ENCODE results near the gene NUDT17.

The NUDT17 gene

DNA sequence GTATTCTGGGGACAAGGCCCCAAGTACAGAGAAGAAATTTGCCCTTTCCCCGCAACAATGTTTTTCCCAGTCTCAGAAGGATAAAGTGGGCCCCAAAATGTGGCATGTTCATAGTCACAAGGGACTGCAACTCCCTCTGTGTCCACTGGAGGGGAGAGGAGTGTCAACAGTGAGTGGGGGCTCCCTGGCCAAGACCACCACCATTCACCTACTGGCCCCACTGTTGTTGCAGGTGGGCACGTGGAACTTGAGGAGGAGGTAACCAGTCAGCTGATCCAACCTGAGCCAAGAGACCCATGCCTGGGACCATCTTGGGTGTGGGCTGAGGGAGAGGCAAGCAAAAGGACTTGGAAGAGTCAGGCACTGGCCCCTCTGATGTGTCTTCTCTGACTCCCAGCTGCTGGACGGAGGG lies 777 bp downstream of the NUDT17 start:
- H3K4me3 ChIP-seq (ENCODE audit: low read length in 2 of 2) = peak overlapping the region; percentile 71 to 73
- H3K4me1 ChIP-seq (ENCODE audit: control insufficient read depth in 2 of 2, insufficient read depth in 2 of 2, low read length in 2 of 2) = peaks cover 5 to 13% of the 10 kb centered on the region in 2 donors
- H3K27ac ChIP-seq (ENCODE audit: low read depth in 2 of 2, low read length in 2 of 2) = peak overlapping the region; percentile 30 to 74
- peak overlapping the region; percentile 81 to 82 for H3K9ac ChIP-seq (ENCODE audit: low read depth in 1 of 2, low read length in 2 of 2)
- H3K36me3 ChIP-seq (ENCODE audit: control insufficient read depth in 2 of 2, insufficient read depth in 2 of 2, low read length in 2 of 2) = peaks cover 27 to 41% of the 10 kb centered on the region in 2 donors
- H3K27me3 ChIP-seq (ENCODE audit: control insufficient read depth in 2 of 2, insufficient read depth in 2 of 2, low read length in 2 of 2) = no peaks in the 10 kb centered on the region
- H3K9me3 ChIP-seq (ENCODE audit: control insufficient read depth in 2 of 2, low read length in 2 of 2) = no peaks in the 10 kb centered on the region

DNA sequence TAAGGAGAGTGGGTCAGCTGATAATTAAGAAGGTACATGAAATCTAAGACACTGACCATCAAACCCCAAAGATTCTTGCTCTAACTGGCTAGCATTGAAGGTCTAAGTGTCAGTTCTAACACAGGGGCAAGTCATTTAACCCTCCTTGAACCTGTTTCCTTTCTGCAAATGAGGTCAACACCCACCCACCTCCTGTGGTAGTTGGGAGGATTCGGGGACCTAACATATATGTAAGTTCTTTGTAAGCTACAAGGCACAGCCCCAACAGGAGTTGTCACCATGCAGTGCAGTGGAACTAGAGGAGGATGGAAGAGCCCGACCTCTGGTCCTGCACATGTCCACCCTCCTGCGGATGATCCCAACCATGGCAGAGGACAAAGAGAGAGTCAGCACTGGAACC lies 2.4 kb downstream of the NUDT17 start:
- H3K4me3 ChIP-seq (ENCODE audit: low read length in 2 of 2) = no peak overlapping the region
- peaks cover 5 to 13% of the 10 kb centered on the region in 2 donors for H3K4me1 ChIP-seq (ENCODE audit: control insufficient read depth in 2 of 2, insufficient read depth in 2 of 2, low read length in 2 of 2)
- H3K27me3 ChIP-seq (ENCODE audit: control insufficient read depth in 2 of 2, insufficient read depth in 2 of 2, low read length in 2 of 2) = no peaks in the 10 kb centered on the region
- no peak overlapping the region for H3K9ac ChIP-seq (ENCODE audit: low read depth in 1 of 2, low read length in 2 of 2)
- H3K9me3 ChIP-seq (ENCODE audit: control insufficient read depth in 2 of 2, low read length in 2 of 2) = no peaks in the 10 kb centered on the region
- no peak overlapping the region for H3K27ac ChIP-seq (ENCODE audit: low read depth in 2 of 2, low read length in 2 of 2)
- H3K36me3 ChIP-seq (ENCODE audit: control insufficient read depth in 2 of 2, insufficient read depth in 2 of 2, low read length in 2 of 2) = peaks cover 19 to 32% of the 10 kb centered on the region in 2 donors

DNA sequence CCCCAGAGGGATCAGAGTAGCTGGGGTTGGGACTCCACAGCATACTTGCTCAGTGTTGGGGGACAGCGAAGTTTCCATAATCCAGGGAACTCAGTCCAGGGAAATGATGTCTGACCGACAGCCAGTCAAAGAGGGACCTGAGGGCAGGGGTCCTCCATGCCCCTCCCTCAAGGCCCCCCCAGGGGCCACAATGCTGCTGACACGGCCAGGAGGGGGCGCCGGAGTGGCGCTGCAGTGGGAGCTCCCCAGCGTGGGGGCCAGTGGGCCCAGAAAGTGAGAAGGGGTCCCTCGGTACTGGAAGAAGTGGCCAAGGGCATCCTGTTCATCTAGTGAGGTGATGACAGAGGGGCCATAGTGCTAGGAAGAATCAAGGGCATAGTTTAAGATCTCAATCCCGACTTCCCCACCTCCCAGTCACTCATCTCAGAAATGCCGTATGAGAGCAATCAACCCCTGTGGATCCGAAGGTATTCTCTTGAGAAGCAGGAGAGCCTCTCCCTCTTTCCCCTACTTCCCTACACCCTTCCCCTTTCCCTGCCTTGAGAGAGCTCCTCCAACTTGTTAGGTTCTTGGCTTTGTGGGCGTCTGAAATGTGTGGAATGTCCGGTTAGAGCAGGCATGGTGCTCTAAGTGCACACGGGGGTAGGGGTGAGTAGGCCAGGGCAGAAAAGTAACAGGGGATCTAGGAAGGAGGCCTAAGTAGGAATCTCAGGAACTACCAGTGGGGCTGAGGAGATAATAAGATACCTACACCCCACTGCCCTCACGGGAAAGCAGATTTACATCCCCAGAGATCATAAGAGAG lies 4.1 kb downstream of the NUDT17 start:
- H3K27ac ChIP-seq (ENCODE audit: low read depth in 2 of 2, low read length in 2 of 2) = no peak overlapping the region
- no peaks in the 10 kb centered on the region for H3K9me3 ChIP-seq (ENCODE audit: control insufficient read depth in 2 of 2, low read length in 2 of 2)
- no peak overlapping the region for H3K9ac ChIP-seq (ENCODE audit: low read depth in 1 of 2, low read length in 2 of 2)
- H3K36me3 ChIP-seq (ENCODE audit: control insufficient read depth in 2 of 2, insufficient read depth in 2 of 2, low read length in 2 of 2) = peaks cover 23 to 41% of the 10 kb centered on the region in 2 donors
- peaks cover 5 to 13% of the 10 kb centered on the region in 2 donors for H3K4me1 ChIP-seq (ENCODE audit: control insufficient read depth in 2 of 2, insufficient read depth in 2 of 2, low read length in 2 of 2)
- no peaks in the 10 kb centered on the region for H3K27me3 ChIP-seq (ENCODE audit: control insufficient read depth in 2 of 2, insufficient read depth in 2 of 2, low read length in 2 of 2)
- H3K4me3 ChIP-seq (ENCODE audit: low read length in 2 of 2) = no peak overlapping the region

DNA sequence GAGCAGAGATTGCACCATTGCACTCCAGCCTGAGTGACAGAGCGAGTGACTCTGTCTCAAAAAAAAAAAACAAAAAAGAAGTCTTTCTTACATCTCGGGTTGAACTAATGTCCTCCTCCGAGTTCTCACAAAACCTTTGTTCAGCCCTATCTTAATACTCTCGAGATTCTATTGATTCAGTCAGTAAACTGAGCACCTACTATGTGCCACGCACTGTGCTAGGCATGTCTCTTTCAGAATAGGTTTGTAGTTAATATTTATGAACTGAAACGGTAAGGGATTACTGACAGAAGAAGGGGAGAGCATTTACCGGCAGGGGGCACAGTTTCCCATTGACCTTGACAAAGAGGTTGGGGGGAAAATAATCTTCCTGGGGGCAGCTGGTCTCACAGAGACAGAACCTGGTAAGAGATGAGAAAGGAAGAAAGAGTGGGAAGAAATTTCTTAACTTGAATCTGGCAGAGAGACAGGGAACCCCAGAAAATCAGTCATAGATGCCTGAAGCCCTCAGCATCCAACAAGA lies 10.1 kb downstream of the NUDT17 start:
- no peaks in the 10 kb centered on the region for H3K27me3 ChIP-seq (ENCODE audit: control insufficient read depth in 2 of 2, insufficient read depth in 2 of 2, low read length in 2 of 2)
- H3K9me3 ChIP-seq (ENCODE audit: control insufficient read depth in 2 of 2, low read length in 2 of 2) = no peaks in the 10 kb centered on the region
- H3K4me3 ChIP-seq (ENCODE audit: low read length in 2 of 2) = no peak overlapping the region
- H3K27ac ChIP-seq (ENCODE audit: low read depth in 2 of 2, low read length in 2 of 2) = no peak overlapping the region
- peaks cover 33 to 36% of the 10 kb centered on the region in 2 donors for H3K36me3 ChIP-seq (ENCODE audit: control insufficient read depth in 2 of 2, insufficient read depth in 2 of 2, low read length in 2 of 2)
- H3K4me1 ChIP-seq (ENCODE audit: control insufficient read depth in 2 of 2, insufficient read depth in 2 of 2, low read length in 2 of 2) = peaks cover 4 to 8% of the 10 kb centered on the region in 2 donors
- no peak overlapping the region for H3K9ac ChIP-seq (ENCODE audit: low read depth in 1 of 2, low read length in 2 of 2)

DNA sequence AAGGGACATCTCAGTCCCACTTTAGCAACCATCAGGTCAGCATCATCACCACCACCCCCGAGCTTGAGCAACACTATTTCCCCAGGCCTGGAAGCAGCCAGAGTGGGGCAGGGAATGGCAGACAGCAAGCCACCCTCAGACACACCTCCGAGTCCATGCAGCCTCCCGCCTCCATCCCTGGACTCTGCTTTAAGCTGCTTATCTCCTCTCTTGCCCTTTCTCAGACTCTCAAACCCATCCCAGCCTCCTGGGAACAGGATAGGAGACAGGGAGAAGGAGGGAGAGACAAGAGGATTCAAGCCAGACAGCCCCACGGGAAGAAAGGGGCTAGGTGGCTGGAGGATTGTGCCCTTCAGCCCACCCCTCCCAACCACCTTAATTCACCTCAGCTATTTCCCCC lies 11.7 kb downstream of the NUDT17 start:
- Histone ChIP-seq H3K9me3 (ENCODE audit: control insufficient read depth in 2 of 2, low read length in 2 of 2) (no peaks in the 10 kb centered on the region), H3K27me3 (ENCODE audit: control insufficient read depth in 2 of 2, insufficient read depth in 2 of 2, low read length in 2 of 2) (no peaks in the 10 kb centered on the region), H3K36me3 (ENCODE audit: control insufficient read depth in 2 of 2, insufficient read depth in 2 of 2, low read length in 2 of 2) (peaks cover 23 to 27% of the 10 kb centered on the region in 2 donors), H3K4me1 (ENCODE audit: control insufficient read depth in 2 of 2, insufficient read depth in 2 of 2, low read length in 2 of 2) (peaks cover 4 to 8% of the 10 kb centered on the region in 2 donors), H3K9ac (ENCODE audit: low read depth in 1 of 2, low read length in 2 of 2) (no peak overlapping the region), H3K4me3 (ENCODE audit: low read length in 2 of 2) (no peak overlapping the region), H3K27ac (ENCODE audit: low read depth in 2 of 2, low read length in 2 of 2) (no peak overlapping the region)

DNA sequence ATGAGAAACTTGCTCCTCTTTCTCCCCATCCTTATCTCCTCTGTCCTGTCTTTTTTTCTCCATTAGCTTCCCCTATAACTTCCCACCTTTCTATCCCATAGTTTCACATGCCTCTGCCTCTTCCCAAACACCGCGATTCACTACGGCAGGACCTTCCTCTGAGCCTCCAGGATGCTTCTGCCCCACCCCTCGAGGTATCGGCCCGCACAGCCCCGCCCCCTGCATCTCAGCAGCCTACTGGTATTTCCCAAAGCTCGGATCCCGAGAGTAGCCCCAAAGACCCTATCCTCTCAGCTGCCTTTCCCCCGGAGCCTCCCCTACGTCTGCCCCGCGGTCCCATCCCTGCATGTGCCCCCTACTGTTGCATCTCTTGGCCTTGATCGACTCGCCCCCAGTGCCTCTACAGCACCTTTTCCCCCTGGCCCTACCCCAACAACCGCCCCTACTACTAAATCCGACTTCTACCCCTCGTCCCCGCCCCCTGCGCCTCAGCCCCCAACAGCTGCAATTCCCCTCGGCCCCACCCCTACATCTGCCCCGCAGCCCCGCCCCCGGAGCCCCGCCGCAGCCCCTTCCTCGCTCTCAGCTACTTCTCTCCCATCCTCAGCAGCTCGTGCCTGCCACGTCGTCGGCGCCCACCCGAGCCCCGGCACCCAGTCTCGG lies 12.9 kb downstream of the NUDT17 start:
- Histone ChIP-seq H3K27me3 (ENCODE audit: control insufficient read depth in 2 of 2, insufficient read depth in 2 of 2, low read length in 2 of 2) (no peaks in the 10 kb centered on the region), H3K9me3 (ENCODE audit: control insufficient read depth in 2 of 2, low read length in 2 of 2) (no peaks in the 10 kb centered on the region), H3K27ac (ENCODE audit: low read depth in 2 of 2, low read length in 2 of 2) (peak overlapping the region; percentile 74 to 91), H3K9ac (ENCODE audit: low read depth in 1 of 2, low read length in 2 of 2) (peak overlapping the region; percentile 56 to 79), H3K4me1 (ENCODE audit: control insufficient read depth in 2 of 2, insufficient read depth in 2 of 2, low read length in 2 of 2) (peaks cover 4 to 8% of the 10 kb centered on the region in 2 donors), H3K36me3 (ENCODE audit: control insufficient read depth in 2 of 2, insufficient read depth in 2 of 2, low read length in 2 of 2) (peaks cover 19 to 25% of the 10 kb centered on the region in 2 donors), H3K4me3 (ENCODE audit: low read length in 2 of 2) (peak overlapping the region; percentile 68 to 97)

DNA sequence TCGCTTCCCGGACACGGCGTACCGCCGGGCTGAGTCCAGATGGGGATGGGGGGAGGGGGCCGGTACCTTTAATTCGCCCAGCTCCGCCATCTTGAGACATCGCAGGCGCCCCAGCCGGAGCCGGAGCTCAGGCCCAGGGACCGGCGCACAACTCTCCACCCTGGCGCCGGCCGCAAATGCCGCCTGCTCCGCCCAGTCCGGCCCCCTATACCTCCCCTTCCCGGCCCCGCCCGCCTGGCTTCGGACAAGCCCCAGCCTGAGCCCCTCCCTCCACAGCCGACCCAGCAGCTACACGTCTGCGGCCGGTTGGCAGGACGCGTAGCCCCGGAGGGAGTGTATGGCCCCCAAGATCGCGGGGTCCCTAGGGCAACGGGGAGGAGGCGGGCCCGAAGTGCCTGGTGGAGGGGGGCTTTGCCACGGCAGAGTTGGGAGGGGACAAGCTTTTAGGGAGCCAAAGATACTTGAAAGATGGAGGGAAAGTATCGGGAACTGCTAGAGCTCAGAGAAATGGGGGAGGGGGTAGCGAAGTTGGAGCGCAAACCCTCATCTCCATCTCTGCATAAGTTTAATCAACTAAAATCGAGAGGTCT lies 13.6 kb downstream of the NUDT17 start, which contains the start of gene PIAS3:
PIAS3 (minus strand) TSS at position 181 of the 590 bp plus-strand sequence; CDS start at position 90, 91 bp downstream.
- no peaks in the 10 kb centered on the region for H3K27me3 ChIP-seq (ENCODE audit: control insufficient read depth in 2 of 2, insufficient read depth in 2 of 2, low read length in 2 of 2)
- peak within 1 kb of the TSS; percentile 68 to 97 for H3K4me3 ChIP-seq (ENCODE audit: low read length in 2 of 2)
- H3K27ac ChIP-seq (ENCODE audit: low read depth in 2 of 2, low read length in 2 of 2) = peak within 1 kb of the TSS; percentile 86 to 91
- peak within 1 kb of the TSS; percentile 79 to 81 for H3K9ac ChIP-seq (ENCODE audit: low read depth in 1 of 2, low read length in 2 of 2)
- H3K9me3 ChIP-seq (ENCODE audit: control insufficient read depth in 2 of 2, low read length in 2 of 2) = no peaks in the 10 kb centered on the region
- H3K36me3 ChIP-seq (ENCODE audit: control insufficient read depth in 2 of 2, insufficient read depth in 2 of 2, low read length in 2 of 2) = peaks cover 19% of the 10 kb centered on the region in 2 donors
- peaks cover 4 to 8% of the 10 kb centered on the region in 2 donors for H3K4me1 ChIP-seq (ENCODE audit: control insufficient read depth in 2 of 2, insufficient read depth in 2 of 2, low read length in 2 of 2)

DNA sequence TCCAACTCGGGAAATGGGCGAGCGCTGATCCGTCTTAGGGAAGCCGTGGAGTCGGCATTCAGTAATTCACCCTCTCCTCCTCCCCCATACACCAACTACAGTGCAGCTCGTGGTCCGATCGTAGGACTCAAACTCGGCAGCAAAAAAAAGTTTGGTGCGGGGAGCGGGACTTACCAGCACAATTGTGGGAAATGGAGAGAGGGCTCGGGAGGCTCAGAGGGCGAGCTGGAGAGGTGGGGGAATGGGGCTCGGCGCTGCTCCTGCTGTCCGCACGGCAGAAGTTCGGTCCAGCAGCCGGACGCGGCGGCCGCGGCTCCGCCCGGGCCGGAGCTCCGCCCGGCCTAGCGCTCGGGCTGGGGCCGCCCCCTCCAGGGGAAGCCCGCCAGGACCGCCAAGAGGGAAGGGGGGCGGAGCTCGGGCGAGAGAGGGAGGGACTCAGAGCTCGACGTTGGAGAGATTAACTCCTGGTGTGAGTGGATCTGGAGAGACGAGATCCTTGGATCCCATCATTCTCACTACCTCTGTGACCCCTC lies 14.1 kb downstream of the NUDT17 start:
- H3K27me3 ChIP-seq (ENCODE audit: control insufficient read depth in 2 of 2, insufficient read depth in 2 of 2, low read length in 2 of 2) = no peaks in the 10 kb centered on the region
- H3K9ac ChIP-seq (ENCODE audit: low read depth in 1 of 2, low read length in 2 of 2) = peak overlapping the region; percentile 79 to 81
- H3K9me3 ChIP-seq (ENCODE audit: control insufficient read depth in 2 of 2, low read length in 2 of 2) = no peaks in the 10 kb centered on the region
- peak overlapping the region; percentile 86 to 91 for H3K27ac ChIP-seq (ENCODE audit: low read depth in 2 of 2, low read length in 2 of 2)
- H3K36me3 ChIP-seq (ENCODE audit: control insufficient read depth in 2 of 2, insufficient read depth in 2 of 2, low read length in 2 of 2) = peaks cover 16 to 17% of the 10 kb centered on the region in 2 donors
- peak overlapping the region; percentile 68 to 97 for H3K4me3 ChIP-seq (ENCODE audit: low read length in 2 of 2)
- peaks cover 4 to 8% of the 10 kb centered on the region in 2 donors for H3K4me1 ChIP-seq (ENCODE audit: control insufficient read depth in 2 of 2, insufficient read depth in 2 of 2, low read length in 2 of 2)

DNA sequence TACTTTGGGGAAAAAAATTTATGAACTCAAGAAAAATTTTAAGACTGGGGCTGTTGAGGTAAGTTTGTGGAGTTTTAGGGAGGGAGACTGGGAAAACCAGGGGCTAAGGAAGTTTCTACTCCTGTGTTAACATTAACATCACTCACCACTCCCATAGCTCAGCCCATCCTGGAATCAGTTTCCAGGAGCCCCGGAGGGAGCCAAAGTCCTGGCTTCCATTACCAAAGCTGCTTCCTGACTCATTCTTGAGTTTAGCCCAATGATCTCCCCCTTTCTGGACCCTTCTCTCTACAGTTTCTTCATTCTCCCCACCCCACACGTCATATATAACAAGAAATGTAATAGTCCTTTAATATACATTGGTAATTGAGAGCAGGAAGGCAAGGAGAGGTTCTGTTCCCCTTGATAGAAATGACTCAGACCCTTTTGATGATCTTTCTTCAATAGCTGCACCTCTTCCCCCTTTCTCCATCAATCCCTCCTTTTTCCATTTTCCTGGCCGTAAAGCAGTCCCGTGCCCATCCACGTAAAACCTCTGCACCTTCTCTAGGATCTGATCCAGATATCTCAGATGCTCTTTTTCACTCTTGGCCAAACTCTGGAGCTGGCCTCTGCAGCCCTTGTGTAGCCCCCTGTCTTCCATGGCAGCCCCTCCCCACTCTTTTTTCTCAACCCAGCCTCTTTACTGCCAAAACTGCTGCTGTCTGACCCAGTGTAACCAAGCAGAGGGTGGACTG lies 18.0 kb downstream of the NUDT17 start:
- Histone ChIP-seq H3K9me3 (ENCODE audit: control insufficient read depth in 2 of 2, low read length in 2 of 2) (no peaks in the 10 kb centered on the region), H3K4me1 (ENCODE audit: control insufficient read depth in 2 of 2, insufficient read depth in 2 of 2, low read length in 2 of 2) (peaks cover 4% of the 10 kb centered on the region in 2 donors), H3K27me3 (ENCODE audit: control insufficient read depth in 2 of 2, insufficient read depth in 2 of 2, low read length in 2 of 2) (peaks cover 0 to 9% of the 10 kb centered on the region in 2 donors), H3K36me3 (ENCODE audit: control insufficient read depth in 2 of 2, insufficient read depth in 2 of 2, low read length in 2 of 2) (no peaks in the 10 kb centered on the region), H3K4me3 (ENCODE audit: low read length in 2 of 2) (no peak overlapping the region), H3K27ac (ENCODE audit: low read depth in 2 of 2, low read length in 2 of 2) (no peak overlapping the region), H3K9ac (ENCODE audit: low read depth in 1 of 2, low read length in 2 of 2) (no peak overlapping the region)
